Measurements from ENCODE around the gene ACBD6.

The ACBD6 gene

DNA sequence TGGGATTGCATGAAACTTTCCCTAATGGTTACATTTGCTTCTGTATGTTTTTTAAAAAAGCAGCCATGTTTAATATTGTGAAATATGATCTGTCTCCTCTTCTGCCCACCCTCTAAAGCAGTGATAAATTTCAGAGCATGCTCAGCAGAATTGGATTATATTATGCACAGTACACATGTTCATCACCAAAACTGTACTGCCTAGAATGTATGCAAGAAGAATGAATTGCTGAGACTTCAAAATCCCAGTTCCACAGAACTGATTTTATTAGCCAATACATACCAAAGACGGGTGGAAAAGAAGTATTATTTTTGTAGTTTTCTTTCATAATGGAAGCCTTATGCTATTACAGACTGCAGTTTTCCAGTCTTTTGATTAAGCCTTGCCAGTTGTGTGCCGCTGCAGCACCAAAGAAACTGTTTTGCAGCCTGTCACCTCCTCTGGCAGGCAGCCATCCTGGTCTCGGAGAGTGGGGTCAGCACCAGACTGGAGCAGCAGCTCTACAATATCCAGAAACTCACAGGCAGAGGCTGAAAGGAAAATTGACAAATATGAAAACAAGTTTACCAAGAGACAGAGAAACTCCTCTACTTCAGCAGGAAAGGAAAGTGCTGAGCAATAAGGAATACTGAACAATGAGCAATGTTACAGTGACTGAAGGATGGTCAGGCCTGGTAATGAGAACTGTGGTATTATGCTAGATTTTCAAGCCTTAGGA lies 214.2 kb downstream of the ACBD6 start:
- DNase-seq, result no peak

DNA sequence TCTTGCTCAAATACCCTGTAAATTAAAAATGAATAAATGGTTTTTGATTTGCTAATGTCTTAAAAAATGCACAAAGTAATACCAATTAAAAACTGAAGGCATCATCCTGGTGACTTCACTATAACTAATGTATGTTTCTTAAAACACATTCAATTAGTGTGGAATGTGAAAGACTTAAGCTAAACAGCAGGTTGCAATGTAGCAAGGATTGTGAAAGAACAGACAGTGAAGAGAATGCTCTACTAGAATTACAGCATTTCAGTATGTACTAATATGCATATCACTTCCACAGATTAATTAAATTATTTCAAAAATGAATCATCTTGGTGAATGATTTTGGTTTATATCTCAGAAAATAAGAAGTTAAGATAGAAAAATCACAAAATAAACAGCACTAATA lies 216.0 kb downstream of the ACBD6 start:
- no peak for DNase-seq

GRCh38 chr1:180283098-180283497 lies 219.3 kb downstream of the ACBD6 start:
- DNase-seq, result no peak

DNA sequence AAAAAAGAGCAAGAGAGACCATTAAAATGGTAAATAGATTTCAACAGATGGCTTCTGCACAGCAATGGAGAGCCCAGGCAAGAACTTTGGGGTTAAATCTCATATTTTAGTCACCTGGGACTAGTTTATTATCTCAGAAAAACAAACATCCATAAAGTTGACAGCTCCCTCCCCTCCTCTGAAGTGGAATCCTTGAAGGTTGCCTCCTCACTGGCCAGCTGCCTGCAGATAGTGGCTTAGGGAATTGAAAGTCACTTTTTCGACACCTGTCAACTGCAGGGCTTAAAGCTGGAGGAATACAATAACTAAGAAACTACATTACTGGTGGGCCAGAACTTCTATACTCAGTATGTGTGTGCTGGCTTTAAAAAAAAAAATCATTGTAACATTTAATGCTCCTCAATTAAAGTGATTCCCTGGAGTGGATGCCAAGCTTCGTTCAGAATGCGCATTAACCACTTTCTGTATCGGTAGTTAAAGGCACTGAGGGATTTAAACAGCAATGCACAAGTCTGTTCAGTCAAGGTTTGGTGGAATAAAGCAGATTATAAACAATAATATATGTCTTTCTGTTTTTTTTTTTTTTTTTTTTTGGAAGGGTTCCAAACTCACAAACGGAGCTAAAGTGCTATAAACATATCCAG lies 219.9 kb downstream of the ACBD6 start:
- DNase-seq, result no peak

DNA sequence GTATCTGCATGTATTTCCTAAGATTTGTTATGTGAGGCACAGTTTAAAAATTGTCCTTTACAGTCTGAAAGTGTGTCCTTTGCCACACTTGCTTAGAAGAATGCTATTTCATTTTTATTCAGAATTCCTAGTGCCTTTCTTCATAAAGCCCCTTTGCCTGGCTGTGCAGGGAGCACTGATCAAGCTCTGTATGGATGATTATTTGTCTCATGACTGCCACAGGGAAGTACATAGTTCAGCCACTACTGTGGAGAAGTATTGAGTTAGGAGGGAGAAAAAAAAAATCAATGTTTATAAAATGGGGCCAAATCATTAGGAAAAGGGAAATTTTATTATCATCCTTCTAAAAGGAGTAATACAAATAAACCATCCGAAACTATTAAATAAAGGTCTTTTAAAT lies 220.9 kb downstream of the ACBD6 start:
- no peak for DNase-seq

DNA sequence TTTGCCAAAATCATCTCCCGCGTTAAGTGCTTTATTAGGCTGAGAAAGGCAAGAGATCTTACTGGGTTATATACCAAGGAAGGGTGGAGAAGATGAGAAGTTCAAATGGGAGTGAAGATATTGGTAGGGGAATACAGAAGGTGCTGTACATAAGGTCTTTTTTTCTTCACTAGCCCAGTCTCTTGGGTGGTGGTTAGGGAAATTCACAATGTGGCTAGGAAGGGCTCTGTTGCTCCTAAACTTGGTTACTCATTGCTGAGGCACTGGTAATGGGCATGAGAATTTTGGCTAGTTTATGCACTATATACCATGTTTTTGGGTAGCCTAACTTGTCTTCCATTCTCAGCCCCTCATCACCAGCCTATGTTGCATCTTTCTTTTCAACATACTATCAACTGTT lies 221.8 kb downstream of the ACBD6 start:
- no peak for DNase-seq

DNA sequence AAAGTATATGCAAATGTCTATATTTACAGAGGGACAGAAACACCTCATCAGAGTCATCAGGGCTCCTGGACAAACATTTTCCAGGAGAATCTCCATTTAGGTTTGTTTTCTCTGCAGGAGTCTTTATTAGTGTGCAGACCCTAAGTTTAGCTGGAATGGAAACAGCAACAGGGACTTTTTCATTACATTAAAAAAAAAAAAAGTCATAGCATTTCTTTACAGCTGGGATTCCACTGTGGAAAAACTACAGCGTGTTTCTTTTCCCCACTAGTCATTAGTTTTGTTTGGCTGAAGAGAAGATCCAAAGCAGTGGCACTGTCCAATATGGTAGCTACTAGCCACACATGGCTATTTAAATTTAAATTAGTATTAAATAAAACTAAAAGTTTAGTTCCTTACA lies 222.7 kb downstream of the ACBD6 start:
- no peak for DNase-seq

DNA sequence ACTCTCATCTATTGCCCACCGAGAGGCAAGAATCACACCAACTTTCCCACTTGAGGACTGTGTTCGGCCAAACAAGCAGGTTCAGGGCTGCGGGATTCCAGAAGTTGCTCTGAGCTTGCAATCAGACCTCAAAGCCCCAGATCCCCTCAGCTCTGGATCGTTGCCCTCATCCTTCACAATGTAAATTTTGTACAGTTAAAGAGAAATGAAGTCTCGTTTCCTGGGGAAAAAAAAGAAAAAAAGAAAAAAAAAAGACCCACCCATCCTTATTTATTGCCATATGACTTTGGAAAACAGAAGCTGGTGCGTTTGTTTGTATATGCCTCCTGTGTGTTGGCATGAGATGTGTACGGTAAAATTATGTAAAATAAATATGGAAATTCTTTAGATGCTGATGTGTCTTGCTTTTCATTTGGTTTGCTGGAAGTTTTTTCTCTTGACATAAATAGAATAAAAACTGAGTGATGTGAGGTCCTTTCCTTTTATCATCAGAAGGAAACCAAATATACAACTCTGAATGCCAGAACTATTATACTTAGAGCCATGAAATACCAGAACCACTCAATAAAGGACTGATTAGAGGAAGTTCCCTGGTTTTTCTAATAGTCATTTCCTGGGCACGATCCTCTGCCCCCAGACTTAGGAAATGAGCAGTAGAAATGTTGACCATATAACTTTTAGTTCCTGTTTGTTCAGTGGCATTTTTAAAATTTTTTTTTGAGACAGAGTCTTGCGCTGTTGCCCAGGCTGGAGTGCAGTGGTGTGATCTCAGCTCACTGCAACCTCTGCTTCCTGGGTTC lies 223.6 kb downstream of the ACBD6 start:
- no peak for DNase-seq

- DNase-seq, result no peak
Measured at GRCh38 chr1:180278194-180278515, 224.2 kb downstream of the ACBD6 start.

GRCh38 chr1:180277476-180278193 lies 224.7 kb downstream of the ACBD6 start:
- no peak for DNase-seq

GRCh38 chr1:180275726-180276125 lies 226.7 kb downstream of the ACBD6 start:
- no peak for DNase-seq

- DNase-seq, result no peak
Measured at GRCh38 chr1:180274221-180274620, 228.2 kb downstream of the ACBD6 start.

- no peak for DNase-seq
Measured at GRCh38 chr1:180273066-180273465, 229.3 kb downstream of the ACBD6 start.

- no peak for DNase-seq
Measured at GRCh38 chr1:180272395-180272794, 230.0 kb downstream of the ACBD6 start.

DNA sequence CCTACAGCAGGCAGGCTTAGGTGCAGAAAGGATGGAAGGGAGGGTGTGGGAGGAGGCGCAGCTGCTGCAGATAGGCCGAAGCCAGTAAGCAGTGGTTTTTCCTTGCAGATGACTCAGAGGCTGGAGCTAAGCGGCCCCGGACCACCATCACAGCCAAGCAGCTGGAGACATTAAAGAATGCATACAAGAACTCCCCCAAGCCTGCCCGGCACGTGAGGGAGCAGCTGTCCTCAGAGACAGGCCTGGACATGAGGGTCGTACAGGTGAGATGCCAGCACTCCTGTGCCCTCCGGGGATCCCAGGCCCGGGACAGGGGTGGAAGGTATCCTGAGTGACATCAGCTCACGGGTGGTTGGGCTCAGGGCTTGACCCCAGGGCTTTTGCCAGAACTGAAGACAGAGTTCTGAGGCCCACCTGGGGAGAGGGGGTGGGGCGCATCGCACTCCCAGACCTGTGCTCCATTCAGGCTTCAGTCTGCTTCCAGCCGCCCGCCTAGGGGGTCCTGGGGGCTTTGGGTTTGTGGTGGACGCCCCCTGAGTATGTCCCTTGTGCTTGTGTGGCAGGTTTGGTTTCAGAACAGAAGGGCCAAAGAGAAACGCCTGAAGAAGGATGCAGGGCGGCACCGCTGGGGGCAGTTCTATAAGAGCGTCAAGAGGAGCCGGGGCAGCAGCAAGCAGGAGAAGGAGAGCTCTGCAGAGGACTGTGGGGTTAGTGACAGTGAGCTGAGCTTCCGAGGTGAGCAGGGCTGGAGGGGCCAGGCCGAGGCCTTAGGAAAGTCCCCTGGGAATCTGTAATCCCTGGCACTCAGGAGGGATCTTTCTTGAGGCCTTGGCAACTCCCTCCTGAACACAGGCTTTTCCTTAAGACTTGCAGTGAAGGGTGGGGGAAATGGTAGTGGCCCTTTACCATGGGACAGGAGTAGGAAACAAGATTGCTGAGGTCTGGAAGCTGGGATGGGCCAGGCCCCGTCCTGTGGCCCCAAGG lies 230.8 kb downstream of the ACBD6 start:
- DNase-seq, result no peak

GRCh38 chr1:180270530-180271271 lies 231.7 kb downstream of the ACBD6 start:
- no peak for DNase-seq

DNA sequence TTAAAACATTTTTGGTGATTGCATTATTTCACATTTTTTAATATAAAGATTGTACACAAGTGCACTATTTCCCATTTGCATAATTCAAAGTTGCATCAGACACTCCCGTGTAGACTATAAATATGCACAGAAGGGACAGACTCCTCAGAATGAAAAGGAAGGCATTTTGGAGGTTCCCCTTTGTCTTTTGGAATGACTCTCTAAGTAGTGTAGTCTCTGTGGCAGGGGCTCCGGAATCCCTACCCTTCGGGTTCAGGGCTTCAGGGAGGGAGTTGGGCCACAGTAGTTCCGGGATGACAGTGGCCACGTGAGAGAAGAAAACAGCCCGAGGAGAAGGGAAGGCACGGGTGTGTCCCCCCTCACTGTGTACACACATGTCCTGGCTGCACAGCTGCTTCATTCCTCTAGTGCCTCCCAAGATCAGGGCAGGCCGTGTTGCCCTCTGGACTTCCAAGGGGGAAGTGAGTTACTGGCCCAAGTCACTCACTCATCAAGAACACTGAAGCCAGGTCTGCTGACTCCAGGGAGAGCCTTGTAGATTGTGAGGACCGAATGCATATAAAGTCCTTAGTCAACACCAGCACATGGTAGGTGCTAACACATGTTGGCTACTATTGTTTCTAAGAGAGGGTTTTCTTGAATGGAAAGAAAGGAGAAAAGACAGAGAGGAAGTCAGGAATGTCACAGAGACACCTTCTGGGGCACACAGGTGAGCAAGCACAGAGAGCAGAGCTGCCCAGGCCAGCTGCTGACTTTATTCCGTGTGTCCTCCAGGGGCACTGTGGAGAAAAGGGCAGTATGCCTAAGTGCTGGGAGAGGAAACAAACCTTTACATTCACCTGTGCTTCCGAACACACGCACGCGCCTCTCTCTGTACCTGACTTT lies 232.5 kb downstream of the ACBD6 start:
- DNase-seq, result no peak

- DNase-seq, result no peak
Measured at GRCh38 chr1:180268556-180269075, 233.8 kb downstream of the ACBD6 start.

- no peak for DNase-seq
Measured at GRCh38 chr1:180267761-180268555, 234.4 kb downstream of the ACBD6 start.
